Sigmoid colon (tissue), 4 donors: ENCODE measurements around the gene BCR.

ENCODE experiments used
- CTCF ChIP-seq, 4 experiments: fragments of 450-650 bp in 3 of 4; fragments of 200-600 bp in 1 of 4; IDR thresholded peaks; one replicate each; pipeline ENCODE4 v1.5.1; 2016 to 2019; ENCODE audit warnings: antibody characterized with exemption in 4 of 4, mild to moderate bottlenecking in 3 of 4, moderate library complexity in 2 of 4
- EP300 ChIP-seq, 4 donors: sonication (generic); formaldehyde crosslinking; IDR thresholded peaks; one replicate each; pipeline ENCODE4 v1.6.1; 2017; ENCODE audit warnings: antibody characterized with exemption in 4 of 4
- POLR2A ChIP-seq, 2 donors: fragments of 450-650 bp; IDR thresholded peaks; one replicate each; pipeline ENCODE4 v1.6.1; 2016; ENCODE audit warnings: antibody characterized with exemption in 2 of 2, mild to moderate bottlenecking in 2 of 2, moderate library complexity in 2 of 2
- POLR2AphosphoS5 ChIP-seq, 4 donors: sonication (generic); formaldehyde crosslinking; IDR thresholded peaks; one replicate each; pipeline ENCODE4 v1.6.1; 2017; ENCODE audit warnings: antibody characterized with exemption in 4 of 4

DNA sequence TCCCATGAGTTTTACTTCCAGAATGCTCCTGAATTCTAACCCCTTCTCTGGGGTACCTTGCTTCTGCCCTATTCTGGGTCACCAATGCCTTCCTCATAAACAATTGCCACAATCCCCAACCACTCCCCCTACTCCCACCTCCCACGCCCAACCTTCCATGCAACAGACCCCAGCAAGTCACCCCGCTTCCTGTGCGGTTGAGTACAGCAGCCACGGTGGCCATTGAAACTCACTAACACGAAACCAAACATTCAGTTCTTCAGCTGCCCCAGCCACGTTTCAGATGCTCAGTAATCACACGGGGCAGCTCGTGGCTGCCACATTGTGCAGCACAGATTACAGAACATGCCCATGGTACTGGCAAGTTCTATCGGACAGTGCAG, 3.7 kb upstream of the BCR start:
- TF ChIP-seq CTCF (IDR thresholded peaks at IDR 0.05) (no peak), POLR2A (IDR thresholded peaks at IDR 0.05) (no peak), POLR2AphosphoS5 (IDR thresholded peaks at IDR 0.05) (no peak), EP300 (IDR thresholded peaks at IDR 0.05) (no peak)
